Body of pancreas (tissue), 4 donors: ENCODE data around the gene BIRC6.

Source experiments
- CTCF ChIP-seq, 7 experiments: fragments of 450-650 bp in 4 of 7; fragments of 200-600 bp in 3 of 7; sonication (generic) in 3 of 7; IDR thresholded peaks; one replicate each; pipeline ENCODE4 v1.5.1; 2016 to 2019; ENCODE audit warnings: antibody characterized with exemption in 7 of 7
- POLR2A ChIP-seq, 3 donors: fragments of 450-650 bp; IDR thresholded peaks; one replicate each; pipeline ENCODE4 v1.6.1; 2016; ENCODE audit warnings: antibody characterized with exemption in 3 of 3, mild to moderate bottlenecking in 2 of 3

- TF ChIP-seq CTCF (IDR thresholded peaks at IDR 0.05) (no peak), POLR2A (IDR thresholded peaks at IDR 0.05) (no peak)
Observed at GRCh38 chr2:32617599-32618189, 260.9 kb downstream of the BIRC6 start.
